Stimulated activated naive CD8-positive, alpha-beta T cell treated with anti-CD3 and anti-CD28 coated beads, Interleukin-15, Interleukin-2, amounts not matched to agents 100 ng/mL and 50 ng/mL, for 24 hours (primary cell): ENCODE measurements around the gene STXBP4.

ENCODE experiments used
- H3K27ac Mint-ChIP-seq: one replicate; pipeline ENCODE4 v1.8.0; 2021; ENCODE audit warnings: mild to moderate bottlenecking, mixed read lengths
- H3K27me3 Mint-ChIP-seq: one replicate; pipeline ENCODE4 v1.8.0; 2021; ENCODE audit warnings: mixed read lengths
- H3K36me3 Mint-ChIP-seq: one replicate; pipeline ENCODE4 v1.8.0; 2021; ENCODE audit warnings: low read depth, mixed read lengths
- H3K4me1 Mint-ChIP-seq: one replicate; pipeline ENCODE4 v1.8.0; 2021; ENCODE audit warnings: low read depth, mixed read lengths
- H3K4me3 Mint-ChIP-seq: one replicate; pipeline ENCODE4 v1.8.0; 2021; ENCODE audit warnings: mild to moderate bottlenecking, mixed read lengths
- H3K9me3 Mint-ChIP-seq: one replicate; pipeline ENCODE4 v1.8.0; 2021; ENCODE audit warnings: mixed read lengths

The STXBP4 gene, protein sequence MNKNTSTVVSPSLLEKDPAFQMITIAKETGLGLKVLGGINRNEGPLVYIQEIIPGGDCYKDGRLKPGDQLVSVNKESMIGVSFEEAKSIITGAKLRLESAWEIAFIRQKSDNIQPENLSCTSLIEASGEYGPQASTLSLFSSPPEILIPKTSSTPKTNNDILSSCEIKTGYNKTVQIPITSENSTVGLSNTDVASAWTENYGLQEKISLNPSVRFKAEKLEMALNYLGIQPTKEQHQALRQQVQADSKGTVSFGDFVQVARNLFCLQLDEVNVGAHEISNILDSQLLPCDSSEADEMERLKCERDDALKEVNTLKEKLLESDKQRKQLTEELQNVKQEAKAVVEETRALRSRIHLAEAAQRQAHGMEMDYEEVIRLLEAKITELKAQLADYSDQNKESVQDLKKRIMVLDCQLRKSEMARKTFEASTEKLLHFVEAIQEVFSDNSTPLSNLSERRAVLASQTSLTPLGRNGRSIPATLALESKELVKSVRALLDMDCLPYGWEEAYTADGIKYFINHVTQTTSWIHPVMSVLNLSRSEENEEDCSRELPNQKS

DNA sequence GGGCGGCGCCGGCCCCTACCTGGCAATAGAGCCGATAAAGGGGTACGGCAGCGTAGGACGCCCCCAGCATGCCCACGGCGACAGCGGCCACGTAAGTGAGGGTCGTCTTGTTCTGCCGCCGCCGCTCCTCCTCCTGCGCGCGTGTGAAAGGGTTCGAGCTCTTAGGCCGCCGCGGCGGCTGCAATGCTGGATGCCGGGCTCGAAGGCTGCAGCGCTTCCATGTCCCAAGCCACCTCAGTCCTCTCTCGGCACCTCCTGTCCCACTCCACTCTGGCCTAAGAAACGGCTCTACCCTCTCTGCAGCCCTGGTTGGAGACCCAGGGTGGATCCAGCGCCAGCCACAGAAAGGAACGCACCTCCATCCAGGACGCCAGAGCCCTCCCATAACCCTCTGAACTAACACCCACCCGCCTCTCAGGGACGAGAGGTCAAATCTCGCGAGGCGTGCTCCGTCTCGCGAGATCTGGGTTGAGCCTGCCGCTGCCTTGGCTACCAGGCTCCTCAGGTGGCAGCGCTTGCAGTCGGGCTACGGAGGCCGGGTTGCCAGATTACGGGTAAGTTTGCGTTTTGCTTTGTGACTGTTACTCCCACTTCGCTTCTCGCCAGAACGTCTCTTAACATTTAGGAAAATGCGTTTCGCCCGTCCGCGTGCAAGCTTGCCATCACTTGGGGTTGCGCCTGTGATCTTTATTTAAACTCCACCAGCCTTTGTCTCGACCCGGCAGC, at the start of gene STXBP4, which contains the start of gene COX11:
TSS of gene STXBP4 (plus strand) at position 504 of the 726 bp plus-strand sequence. CDS start 17,455 bp downstream, outside the sequence.
TSS of gene COX11 (minus strand) at position 393 of the 726 bp plus-strand sequence. CDS start at position 385, 8 bp downstream.
- Mint-ChIP-seq H3K4me1 (peaks cover 17% of the 10 kb centered on the region), H3K4me3 (no peak within 1 kb of the TSS), H3K9me3 (no peaks in the 10 kb centered on the region), H3K27ac (no peak within 1 kb of the TSS), H3K36me3 (peaks cover 26% of the 10 kb centered on the region), H3K27me3 (no peaks in the 10 kb centered on the region)

DNA sequence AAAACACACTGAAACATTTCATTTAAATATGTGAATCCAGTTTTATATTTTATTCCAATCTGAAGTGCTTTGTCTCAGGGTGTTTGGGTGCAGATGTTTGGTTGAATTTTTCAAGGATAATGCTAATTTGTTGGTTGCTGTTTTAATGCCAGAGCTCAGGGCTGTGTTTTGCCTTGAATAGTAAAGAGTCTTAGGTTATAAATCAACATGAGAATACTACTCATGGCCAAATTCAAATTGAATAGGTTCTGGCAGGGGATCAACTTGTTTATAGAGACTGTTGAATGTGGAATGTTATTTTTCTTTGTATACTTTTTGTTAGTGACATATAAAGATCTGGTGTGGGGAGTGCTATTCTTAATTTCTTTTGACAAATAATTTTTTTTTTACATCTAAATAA, 49.1 kb upstream of the STXBP4 start:
- Mint-ChIP-seq H3K4me1 (no peaks in the 10 kb centered on the region), H3K4me3 (no peak overlapping the region), H3K36me3 (no peaks in the 10 kb centered on the region), H3K9me3 (peaks cover 10% of the 10 kb centered on the region), H3K27ac (no peak overlapping the region), H3K27me3 (no peaks in the 10 kb centered on the region)

DNA sequence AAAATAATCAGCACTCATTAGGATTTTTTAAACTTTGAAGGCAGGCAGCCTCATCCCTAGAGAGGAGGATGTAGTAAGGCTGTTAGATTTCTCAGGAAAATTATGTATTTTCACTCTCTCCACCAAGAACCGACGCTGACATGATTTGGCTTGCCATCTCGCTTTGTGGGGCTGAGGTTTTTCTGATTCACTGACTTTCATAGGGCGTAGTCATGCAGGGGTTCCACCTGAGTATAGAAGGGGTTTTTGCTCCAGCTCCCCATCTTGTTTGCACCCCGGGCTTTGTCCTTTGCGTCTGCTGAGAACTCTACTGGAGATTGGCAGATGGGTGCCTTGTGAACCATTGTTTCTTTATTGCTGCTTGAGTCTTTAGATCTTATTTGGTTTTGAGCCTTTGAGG, 47.7 kb upstream of the STXBP4 start:
- no peaks in the 10 kb centered on the region for H3K27me3 Mint-ChIP-seq
- H3K4me3 Mint-ChIP-seq: no peak overlapping the region
- peaks cover 10% of the 10 kb centered on the region for H3K9me3 Mint-ChIP-seq
- H3K4me1 Mint-ChIP-seq: no peaks in the 10 kb centered on the region
- no peak overlapping the region for H3K27ac Mint-ChIP-seq
- H3K36me3 Mint-ChIP-seq: no peaks in the 10 kb centered on the region

DNA sequence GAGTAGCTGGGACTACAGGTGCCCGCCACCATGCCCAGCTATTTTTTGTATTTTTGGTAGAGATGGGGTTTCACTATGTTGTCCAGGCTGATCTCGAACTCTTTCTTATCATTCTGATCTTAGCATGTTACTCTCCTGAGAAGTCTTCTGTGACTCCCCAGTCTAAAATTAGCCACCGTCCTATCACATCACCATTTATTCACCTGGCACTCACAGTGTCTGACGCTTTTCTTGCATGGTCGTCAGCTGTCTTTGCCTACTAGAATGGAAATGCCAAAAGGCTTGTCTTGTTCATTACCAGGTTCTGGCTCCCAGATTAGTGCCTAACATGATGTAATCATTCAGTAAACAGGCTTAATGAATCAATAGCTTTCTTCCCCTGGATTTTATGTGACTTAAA, 44.2 kb upstream of the STXBP4 start:
- H3K27me3 Mint-ChIP-seq: peaks cover 5% of the 10 kb centered on the region
- no peaks in the 10 kb centered on the region for H3K36me3 Mint-ChIP-seq
- no peak overlapping the region for H3K27ac Mint-ChIP-seq
- no peaks in the 10 kb centered on the region for H3K4me1 Mint-ChIP-seq
- H3K4me3 Mint-ChIP-seq: no peak overlapping the region
- H3K9me3 Mint-ChIP-seq: no peaks in the 10 kb centered on the region

DNA sequence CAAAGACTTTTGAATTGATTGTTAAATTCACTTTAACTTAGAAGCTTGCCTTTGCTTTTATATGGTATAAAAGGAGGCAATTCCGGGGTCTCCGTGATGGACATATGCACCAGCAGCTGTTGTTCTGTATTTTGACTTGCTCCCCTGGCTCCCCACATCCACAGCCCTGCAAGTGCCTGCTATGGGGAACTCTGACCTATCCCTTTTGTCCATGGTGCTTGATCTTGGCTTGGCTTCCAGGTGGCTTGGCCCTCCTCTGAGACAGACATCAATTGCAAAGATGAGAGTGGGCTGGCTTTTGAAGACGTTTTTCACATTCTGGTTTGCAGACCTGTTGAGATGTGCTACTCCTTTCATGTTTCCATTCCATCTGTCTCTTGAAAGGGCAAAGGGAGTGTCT, 41.0 kb upstream of the STXBP4 start:
- Mint-ChIP-seq H3K4me1 (no peaks in the 10 kb centered on the region), H3K27me3 (peaks cover 5% of the 10 kb centered on the region), H3K27ac (no peak overlapping the region), H3K9me3 (no peaks in the 10 kb centered on the region), H3K4me3 (no peak overlapping the region), H3K36me3 (no peaks in the 10 kb centered on the region)

DNA sequence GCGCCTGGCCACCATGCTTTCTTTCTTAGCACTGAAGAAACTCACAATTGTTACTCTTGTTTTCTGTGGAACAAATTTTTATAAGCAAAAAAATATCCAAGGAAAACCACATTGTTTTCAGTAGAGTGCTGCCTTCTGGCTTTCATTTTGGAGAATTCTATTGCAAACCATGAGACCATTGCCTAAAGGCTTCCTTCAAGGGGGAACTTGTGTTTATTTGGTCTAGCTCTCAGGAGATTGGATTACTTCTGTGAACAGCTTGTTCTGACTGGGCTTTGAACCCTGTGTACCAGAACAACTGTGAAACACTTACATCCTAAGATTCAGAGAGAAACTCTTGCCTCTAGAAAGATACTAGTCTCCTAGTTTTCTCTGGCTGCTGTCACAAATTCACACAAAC, 35.9 kb upstream of the STXBP4 start:
- Mint-ChIP-seq H3K36me3 (no peaks in the 10 kb centered on the region), H3K4me3 (no peak overlapping the region), H3K27ac (no peak overlapping the region), H3K9me3 (no peaks in the 10 kb centered on the region), H3K4me1 (no peaks in the 10 kb centered on the region), H3K27me3 (peaks cover 5% of the 10 kb centered on the region)

DNA sequence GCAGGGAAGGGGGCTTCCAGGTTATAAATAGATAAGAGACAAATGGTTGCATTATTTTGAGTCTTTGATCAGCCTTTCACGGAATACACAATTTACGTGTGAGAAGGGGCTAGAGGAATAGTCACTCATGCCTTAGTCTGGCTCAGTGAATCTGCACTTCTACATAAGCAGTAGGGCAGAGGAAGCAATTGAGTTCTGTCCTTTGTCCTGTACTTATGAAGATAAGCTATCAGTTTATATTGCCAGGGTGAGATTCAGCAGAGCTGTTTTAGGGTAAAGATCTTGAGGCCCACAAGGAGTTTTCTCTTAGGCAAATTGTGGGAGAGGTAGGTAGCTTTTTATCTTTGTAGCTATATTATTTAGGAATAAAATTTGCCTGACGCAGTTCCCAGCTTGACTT, 34.6 kb upstream of the STXBP4 start:
- Mint-ChIP-seq H3K36me3 (no peaks in the 10 kb centered on the region), H3K9me3 (no peaks in the 10 kb centered on the region), H3K4me1 (no peaks in the 10 kb centered on the region), H3K27me3 (peaks cover under 1% of the 10 kb centered on the region), H3K27ac (no peak overlapping the region), H3K4me3 (no peak overlapping the region)

DNA sequence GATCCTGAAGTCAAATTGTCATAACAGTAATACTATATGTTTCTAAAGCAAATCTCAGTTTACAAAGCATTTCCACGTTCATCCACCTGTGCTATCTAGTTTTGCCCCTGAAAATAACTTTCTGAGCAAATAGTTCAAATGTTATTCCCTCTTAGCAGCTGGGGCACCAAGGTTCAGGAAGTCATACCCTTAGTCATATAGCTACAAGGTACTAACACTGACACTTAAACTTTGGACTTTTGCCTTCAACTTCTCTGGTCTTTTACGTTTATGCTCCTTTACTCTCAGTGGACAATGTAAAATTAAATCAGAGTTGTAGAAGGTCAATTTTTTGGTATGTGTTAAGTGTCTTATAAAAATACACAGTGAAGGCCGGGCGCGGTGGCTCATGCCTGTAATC, 33.1 kb upstream of the STXBP4 start:
- no peaks in the 10 kb centered on the region for H3K36me3 Mint-ChIP-seq
- H3K4me1 Mint-ChIP-seq: no peaks in the 10 kb centered on the region
- no peaks in the 10 kb centered on the region for H3K9me3 Mint-ChIP-seq
- H3K4me3 Mint-ChIP-seq: no peak overlapping the region
- H3K27me3 Mint-ChIP-seq: no peaks in the 10 kb centered on the region
- no peak overlapping the region for H3K27ac Mint-ChIP-seq

DNA sequence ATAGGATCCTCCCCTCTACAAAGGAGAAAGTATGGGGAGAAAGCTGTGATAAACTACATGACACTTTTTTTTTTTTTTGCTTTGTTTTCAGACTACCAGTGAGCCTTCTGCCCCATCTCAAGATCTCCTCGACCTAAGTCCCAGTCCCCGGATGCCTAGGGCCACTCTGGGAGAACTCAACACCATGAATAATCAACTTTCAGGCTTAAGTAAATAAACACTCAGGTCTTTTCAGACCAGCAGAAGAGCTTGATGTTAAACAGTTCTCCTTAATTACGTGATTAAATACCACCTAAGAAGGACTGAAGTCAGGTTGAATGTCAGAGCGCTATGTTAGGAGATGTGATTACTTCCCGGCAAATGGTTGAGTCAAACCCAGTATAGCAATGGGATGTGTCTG, 31.5 kb upstream of the STXBP4 start:
- no peaks in the 10 kb centered on the region for H3K27me3 Mint-ChIP-seq
- no peak overlapping the region for H3K27ac Mint-ChIP-seq
- no peaks in the 10 kb centered on the region for H3K4me1 Mint-ChIP-seq
- H3K36me3 Mint-ChIP-seq: no peaks in the 10 kb centered on the region
- no peak overlapping the region for H3K4me3 Mint-ChIP-seq
- H3K9me3 Mint-ChIP-seq: no peaks in the 10 kb centered on the region

DNA sequence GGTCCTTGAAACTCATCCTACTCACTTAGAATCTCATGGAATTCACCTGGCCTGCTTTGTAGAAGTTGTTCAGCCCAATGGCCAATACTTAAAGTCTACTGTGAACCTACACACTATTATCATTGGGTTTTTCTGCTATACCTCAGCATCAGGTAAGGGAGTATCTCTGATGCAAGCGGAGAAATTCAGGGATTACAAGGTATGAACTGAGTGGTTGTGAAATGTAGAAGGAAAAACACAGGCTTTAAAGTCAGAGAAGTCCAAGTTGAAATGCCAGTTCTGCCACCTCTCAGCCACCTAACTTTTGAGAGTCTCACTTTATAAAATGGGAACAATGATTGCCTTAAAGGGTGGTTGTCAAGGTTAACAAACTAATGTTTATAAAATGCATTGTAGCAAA, 31.1 kb upstream of the STXBP4 start:
- Mint-ChIP-seq H3K27me3 (no peaks in the 10 kb centered on the region), H3K27ac (no peak overlapping the region), H3K9me3 (no peaks in the 10 kb centered on the region), H3K4me3 (no peak overlapping the region), H3K36me3 (no peaks in the 10 kb centered on the region), H3K4me1 (no peaks in the 10 kb centered on the region)

DNA sequence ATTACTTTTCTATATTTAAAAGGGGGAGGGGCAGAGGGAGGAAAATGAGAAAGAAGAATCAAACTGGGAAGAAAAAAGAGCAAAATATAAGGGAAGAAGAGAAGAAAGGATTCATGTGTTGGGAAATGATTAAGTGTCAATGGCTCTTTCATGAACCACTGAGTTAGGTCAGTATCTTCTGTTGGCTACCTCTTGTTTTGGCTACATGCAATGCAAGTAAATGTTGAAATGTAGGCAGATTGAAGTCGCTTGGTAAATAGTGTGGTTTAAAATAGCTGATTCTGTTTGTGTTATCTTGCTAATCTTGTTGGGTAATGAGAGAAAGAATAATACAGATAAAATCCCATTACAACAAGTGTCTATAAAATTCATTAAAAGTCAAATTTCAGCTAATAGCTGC, 27.3 kb upstream of the STXBP4 start:
- H3K4me3 Mint-ChIP-seq: no peak overlapping the region
- no peaks in the 10 kb centered on the region for H3K36me3 Mint-ChIP-seq
- no peaks in the 10 kb centered on the region for H3K9me3 Mint-ChIP-seq
- peaks cover 3% of the 10 kb centered on the region for H3K4me1 Mint-ChIP-seq
- H3K27ac Mint-ChIP-seq: no peak overlapping the region
- peaks cover 7% of the 10 kb centered on the region for H3K27me3 Mint-ChIP-seq

DNA sequence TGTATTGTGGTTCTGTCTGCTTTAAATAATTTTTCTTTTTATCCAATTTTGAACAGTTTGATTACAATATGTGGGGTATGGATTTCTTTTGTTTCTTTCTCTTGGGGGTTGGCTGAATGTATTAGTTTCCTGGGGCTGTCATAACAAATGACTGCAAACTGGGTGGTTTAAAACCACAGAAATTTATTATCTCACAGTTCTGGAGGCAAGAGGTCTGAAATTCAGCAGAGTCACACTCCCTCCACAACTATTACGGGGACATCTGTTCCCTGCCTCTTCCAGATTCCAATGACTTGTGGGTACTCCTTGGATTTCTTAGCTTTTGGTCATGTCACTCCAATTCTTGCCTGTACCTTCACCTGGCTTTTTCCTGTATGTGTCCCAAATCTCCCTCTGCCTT, 23.8 kb upstream of the STXBP4 start:
- Mint-ChIP-seq H3K36me3 (no peaks in the 10 kb centered on the region), H3K9me3 (no peaks in the 10 kb centered on the region), H3K27ac (no peak overlapping the region), H3K4me1 (peaks cover 12% of the 10 kb centered on the region), H3K4me3 (no peak overlapping the region), H3K27me3 (peaks cover 18% of the 10 kb centered on the region)

DNA sequence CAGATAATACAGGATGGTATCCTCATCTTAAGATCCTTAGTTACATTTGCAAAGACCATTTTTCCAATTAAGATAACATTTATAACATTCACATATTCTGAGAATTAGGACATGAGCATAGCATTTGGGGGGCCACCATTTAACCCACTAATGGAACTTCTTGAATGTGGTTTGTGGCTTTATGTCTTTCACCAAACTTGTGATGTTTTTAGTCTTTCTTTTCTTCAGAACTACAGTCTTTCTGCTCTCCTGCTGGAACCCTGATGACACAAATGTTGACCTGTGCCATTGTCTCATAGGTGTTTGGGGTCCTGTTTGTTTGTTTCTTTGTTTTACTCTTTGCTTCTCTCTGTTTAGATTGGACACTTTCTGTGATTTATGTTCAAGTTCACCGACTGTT, 23.3 kb upstream of the STXBP4 start:
- Mint-ChIP-seq H3K27me3 (peaks cover 18% of the 10 kb centered on the region), H3K27ac (no peak overlapping the region), H3K4me3 (no peak overlapping the region), H3K4me1 (peaks cover 12% of the 10 kb centered on the region), H3K9me3 (no peaks in the 10 kb centered on the region), H3K36me3 (no peaks in the 10 kb centered on the region)

DNA sequence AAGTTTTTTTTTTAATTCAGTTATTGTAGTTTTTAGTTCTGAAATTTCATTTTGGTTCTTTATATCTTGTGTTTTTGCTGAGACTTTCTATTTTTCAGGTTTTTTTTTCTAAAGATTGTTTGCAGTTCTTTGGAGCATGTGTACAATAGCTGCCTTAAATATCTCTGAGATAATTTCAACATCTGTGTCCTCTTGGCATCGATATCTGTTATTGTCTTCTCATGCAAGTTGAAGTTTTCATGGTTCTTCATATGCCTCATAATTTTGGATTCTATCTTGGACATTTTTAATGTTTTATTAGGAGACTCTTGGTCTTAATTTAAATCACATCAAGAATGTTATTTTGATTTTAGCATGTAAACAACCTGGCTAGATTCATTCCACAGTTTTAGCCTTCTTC, 22.9 kb upstream of the STXBP4 start:
- H3K9me3 Mint-ChIP-seq: no peaks in the 10 kb centered on the region
- H3K4me3 Mint-ChIP-seq: no peak overlapping the region
- H3K27me3 Mint-ChIP-seq: peaks cover 18% of the 10 kb centered on the region
- H3K36me3 Mint-ChIP-seq: no peaks in the 10 kb centered on the region
- H3K27ac Mint-ChIP-seq: no peak overlapping the region
- H3K4me1 Mint-ChIP-seq: peaks cover 12% of the 10 kb centered on the region

DNA sequence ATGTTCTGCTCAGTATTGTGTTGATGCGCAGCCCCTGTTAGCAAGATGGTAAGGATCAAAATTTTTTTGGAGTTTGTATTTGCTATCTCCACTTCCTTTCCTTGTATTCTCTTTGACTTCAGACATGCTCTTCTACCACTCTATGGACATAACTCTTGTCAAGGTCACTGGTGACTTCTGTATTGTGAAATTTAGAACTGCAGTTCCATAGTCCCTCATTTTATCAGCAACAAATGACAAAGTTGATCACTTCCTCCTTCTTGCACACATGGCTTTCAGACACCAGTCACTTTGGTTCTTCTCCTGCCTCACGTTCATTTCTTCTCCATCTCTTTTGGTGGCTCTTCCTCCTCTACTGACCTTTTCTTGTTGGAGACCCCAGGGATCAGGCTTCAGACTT, 21.2 kb upstream of the STXBP4 start:
- Mint-ChIP-seq H3K27me3 (peaks cover 18% of the 10 kb centered on the region), H3K4me1 (peaks cover 12% of the 10 kb centered on the region), H3K9me3 (no peaks in the 10 kb centered on the region), H3K27ac (no peak overlapping the region), H3K4me3 (no peak overlapping the region), H3K36me3 (peaks cover 6% of the 10 kb centered on the region)
